Right lobe of liver (tissue), 4 donors: Measurements from ENCODE around the gene PAQR4.

Experiments
- CTCF ChIP-seq, 4 donors: fragments of 200-600 bp in 3 of 4; fragments of 450-650 bp in 1 of 4; IDR thresholded peaks; one replicate each; pipeline versions ENCODE4 v1.5.1 to v1.8.0; 2016 to 2022; ENCODE audit warnings: antibody characterized with exemption in 4 of 4, mild to moderate bottlenecking in 2 of 4
- POLR2A ChIP-seq: fragments of 450-650 bp; IDR thresholded peaks from one replicate; pipeline ENCODE4 v1.6.1; 2017; ENCODE audit warnings: antibody characterized with exemption, mild to moderate bottlenecking
- donor health status: DM: no; HTN: no; CAD: no.
- donor health status: DM: no; HTN: no; CAD: no.
- donor health status: DM: no; HTN: yes; CAD: no.

- TF ChIP-seq POLR2A (no peak), CTCF (IDR thresholded peaks at IDR 0.05) (no peak)
These were observed 795 bp upstream of the PAQR4 start for GRCh38 chr16:2968368-2968737.
